ENCODE results near the gene SORCS2.

SORCS2 gene

DNA sequence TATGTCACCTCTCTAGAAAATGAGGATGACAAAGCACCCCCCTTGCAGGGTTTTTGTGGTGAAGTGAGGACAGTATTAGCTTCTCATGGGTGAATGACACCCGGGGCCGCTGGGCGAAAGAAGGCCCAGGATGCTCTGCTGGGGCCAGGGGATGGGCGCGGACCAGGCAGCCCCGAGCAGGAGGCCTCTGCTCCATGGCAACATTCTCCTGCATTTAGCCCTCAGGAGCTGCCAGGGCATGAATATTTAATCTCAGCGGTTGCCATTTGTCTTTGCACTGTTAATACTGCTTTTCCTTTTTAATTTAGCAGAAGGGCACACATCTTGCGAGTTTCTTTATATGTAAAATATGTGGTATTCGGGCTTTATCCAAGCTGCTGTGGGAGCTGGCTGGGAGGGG is 272.7 kb downstream of the SORCS2 start:
- TF ChIP-seq, protein P1, sequence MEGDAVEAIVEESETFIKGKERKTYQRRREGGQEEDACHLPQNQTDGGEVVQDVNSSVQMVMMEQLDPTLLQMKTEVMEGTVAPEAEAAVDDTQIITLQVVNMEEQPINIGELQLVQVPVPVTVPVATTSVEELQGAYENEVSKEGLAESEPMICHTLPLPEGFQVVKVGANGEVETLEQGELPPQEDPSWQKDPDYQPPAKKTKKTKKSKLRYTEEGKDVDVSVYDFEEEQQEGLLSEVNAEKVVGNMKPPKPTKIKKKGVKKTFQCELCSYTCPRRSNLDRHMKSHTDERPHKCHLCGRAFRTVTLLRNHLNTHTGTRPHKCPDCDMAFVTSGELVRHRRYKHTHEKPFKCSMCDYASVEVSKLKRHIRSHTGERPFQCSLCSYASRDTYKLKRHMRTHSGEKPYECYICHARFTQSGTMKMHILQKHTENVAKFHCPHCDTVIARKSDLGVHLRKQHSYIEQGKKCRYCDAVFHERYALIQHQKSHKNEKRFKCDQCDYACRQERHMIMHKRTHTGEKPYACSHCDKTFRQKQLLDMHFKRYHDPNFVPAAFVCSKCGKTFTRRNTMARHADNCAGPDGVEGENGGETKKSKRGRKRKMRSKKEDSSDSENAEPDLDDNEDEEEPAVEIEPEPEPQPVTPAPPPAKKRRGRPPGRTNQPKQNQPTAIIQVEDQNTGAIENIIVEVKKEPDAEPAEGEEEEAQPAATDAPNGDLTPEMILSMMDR (conservative IDR thresholded peaks at IDR 0.05; ENCODE audit: low read depth, low read length) = no peak
- no peak for DNase-seq (ENCODE audit: low read depth)
- no peak overlapping the region for H3K4me3 ChIP-seq (ENCODE audit: low read depth, low read length)

DNA sequence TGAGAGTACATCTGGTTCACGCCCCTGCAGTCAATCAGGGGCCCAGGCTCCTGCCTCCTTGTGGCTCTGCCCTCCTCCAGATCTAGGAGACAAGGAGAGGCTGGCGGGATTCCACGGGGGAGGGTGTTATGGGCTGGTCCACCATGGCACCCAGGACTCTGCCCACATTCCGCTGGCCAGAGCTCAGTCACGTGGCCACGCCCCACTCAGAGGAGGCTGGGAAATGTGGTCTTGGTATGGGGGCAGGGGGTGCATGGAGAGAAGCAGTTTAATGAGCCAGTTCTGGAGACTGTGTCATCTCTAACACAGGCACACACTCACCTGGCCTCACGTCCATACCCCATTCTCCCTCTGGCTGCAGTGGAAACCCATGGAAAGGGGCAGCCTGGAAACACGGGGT is 273.9 kb downstream of the SORCS2 start:
- H3K4me3 ChIP-seq (ENCODE audit: low read depth, low read length) = no peak overlapping the region
- DNase-seq (ENCODE audit: low read depth) = no peak
- TF ChIP-seq, protein P1 (conservative IDR thresholded peaks at IDR 0.05; ENCODE audit: low read depth, low read length) = no peak

DNA sequence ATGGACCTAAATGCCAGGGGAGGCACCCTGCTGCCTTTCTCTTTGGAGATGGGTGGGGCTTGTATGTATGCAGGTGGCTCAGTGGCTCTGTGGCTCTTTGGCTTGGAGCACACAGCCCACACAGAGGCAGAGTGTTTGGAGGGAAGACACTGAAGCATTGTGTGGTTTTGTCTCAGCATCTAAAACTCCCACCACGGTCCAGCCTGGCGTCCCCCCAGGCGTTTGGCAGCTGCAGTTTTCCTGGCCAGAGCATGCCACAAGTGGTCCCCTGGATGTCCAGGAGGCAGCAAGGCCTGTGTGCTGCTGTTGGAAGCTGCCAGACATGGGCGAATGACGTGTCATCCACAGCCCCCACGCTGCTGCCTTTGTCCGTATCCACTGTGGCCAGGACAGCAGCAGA is 274.6 kb downstream of the SORCS2 start:
- no peak overlapping the region for H3K4me3 ChIP-seq (ENCODE audit: low read depth, low read length)
- TF ChIP-seq, protein P1 (conservative IDR thresholded peaks at IDR 0.05; ENCODE audit: low read depth, low read length) = no peak
- DNase-seq (ENCODE audit: low read depth) = no peak

DNA sequence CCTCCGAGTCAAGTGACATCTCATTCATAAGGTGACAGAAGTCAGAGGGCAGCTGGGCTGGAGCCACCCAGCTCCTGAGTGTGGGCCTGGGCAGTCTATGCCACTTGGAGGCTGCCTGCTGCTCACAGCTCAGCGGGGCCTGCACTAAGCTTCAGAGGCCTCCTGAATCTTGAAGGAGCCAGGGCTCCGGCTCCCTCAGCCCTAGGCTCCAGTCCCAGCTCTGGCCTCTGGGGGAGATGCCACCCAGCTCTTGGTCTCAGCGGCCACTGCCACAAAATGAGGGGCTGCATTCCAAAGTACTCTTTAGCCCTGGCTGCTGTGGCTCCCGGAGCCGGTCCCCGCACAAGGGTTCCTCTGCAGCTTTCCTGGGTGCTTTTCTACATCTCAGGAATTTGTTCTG is 275.1 kb downstream of the SORCS2 start:
- no peak for DNase-seq (ENCODE audit: low read depth)
- no peak overlapping the region for H3K4me3 ChIP-seq (ENCODE audit: low read depth, low read length)
- TF ChIP-seq, protein P1 (conservative IDR thresholded peaks at IDR 0.05; ENCODE audit: low read depth, low read length) = no peak

DNA sequence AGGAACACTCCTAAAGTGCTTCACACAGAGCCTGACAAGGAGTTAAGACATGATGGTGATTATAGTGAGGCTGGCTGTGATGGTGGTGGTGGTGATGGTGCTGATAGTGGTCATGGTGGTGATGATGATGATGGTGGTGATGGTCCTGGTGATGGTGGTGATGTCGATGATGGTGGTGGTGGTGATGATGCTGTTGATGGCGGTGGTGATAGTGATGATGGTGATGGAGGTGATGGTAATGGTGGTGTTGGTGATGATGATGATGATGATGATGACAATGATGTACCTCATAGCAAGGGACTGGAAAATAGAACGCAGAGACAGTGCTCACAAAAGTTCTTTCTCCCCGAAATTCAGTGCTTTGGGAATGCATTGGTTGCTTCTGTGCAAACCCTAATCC is 276.7 kb downstream of the SORCS2 start:
- no peak for DNase-seq (ENCODE audit: low read depth)
- no peak overlapping the region for H3K4me3 ChIP-seq (ENCODE audit: low read depth, low read length)
- TF ChIP-seq, protein P1 (conservative IDR thresholded peaks at IDR 0.05; ENCODE audit: low read depth, low read length) = no peak

DNA sequence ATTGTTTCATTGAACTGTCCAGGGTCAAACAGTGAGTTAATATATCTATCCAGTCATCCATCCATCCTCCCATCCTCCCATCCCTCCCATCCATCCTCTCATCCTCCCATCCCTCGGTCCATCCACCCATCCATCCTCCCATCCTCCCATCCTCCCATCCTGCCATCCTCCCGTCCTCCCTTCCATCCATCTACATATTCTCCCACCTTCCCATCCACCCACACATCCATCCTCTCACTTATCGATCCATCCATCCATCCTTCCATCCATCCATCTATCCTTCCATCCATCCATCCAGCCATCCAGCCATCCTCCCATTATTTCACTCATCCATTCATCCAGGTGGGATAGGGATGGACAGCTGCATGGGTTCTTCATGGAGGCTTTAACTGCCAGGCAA is 277.8 kb downstream of the SORCS2 start:
- DNase-seq (ENCODE audit: low read depth) = no peak
- TF ChIP-seq, protein P1 (conservative IDR thresholded peaks at IDR 0.05; ENCODE audit: low read depth, low read length) = no peak
- no peak overlapping the region for H3K4me3 ChIP-seq (ENCODE audit: low read depth, low read length)

DNA sequence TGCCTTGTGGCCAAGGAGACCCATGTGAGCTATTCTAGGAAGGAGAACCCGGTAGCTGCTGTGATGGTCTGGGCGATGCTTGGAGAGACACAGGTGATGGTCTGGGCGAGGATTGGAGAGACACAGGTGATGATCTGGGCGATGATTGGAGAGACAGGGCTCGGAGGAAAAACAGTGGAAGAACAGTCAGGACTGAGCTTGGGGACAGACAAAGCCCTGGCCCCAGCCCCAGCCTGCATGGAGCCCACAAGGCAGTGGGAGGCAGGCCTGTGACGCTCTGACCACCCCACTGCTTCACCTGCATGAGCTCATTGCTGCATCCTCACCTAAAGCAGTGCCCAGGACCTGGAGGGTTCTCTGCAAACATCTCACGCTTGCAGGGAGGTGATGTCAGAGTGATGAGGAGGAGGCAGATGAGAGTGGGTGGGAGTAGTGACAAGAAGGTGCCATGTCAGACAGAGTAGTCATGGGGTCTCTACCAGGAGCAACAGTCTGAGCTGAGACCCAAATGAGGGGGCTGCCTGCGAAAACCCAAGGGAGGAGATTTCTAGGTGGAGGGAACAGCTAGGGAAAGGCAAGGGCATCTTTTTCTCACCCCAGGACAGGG is 278.3 kb downstream of the SORCS2 start:
- no peak for DNase-seq (ENCODE audit: low read depth)
- H3K4me3 ChIP-seq (ENCODE audit: low read depth, low read length) = no peak overlapping the region
- TF ChIP-seq, protein P1 (conservative IDR thresholded peaks at IDR 0.05; ENCODE audit: low read depth, low read length) = no peak

Data from choroid plexus epithelial cell (primary cell).